Astrocyte (in vitro differentiated cells and primary cell): ENCODE results near the gene IL1RAPL2. TPM values are rescaled to one million over a fixed set of nuclear protein-coding genes. Genes with fewer than 3 reads are reported as not detected.
"Not testable (repeated sequence)": the region's sequence is repeated elsewhere in the genome, so short reads cannot be mapped to it uniquely, and the experiment has no call there.

Experiments used
- DNase-seq: peaks from one replicate; pipeline ENCODE4 v3.0.0-alpha.2; 2010; ENCODE audit warnings: low read depth
- FAIRE-seq: peaks from 2 replicates; lab custom pipeline; 2011; peaks lifted over from hg19 to GRCh38; lab: Jason Lieb, UNC
- H2AFZ ChIP-seq: 2 replicates; pipeline ENCODE4 v1.6.0; 2012; ENCODE audit warnings: low read depth, low read length, inconsistent platforms
- H3K27ac ChIP-seq: 2 replicates; pipeline ENCODE4 v1.5.1; 2011; ENCODE audit warnings: low read depth, low read length, inconsistent platforms
- H3K27me3 ChIP-seq: 2 replicates; pipeline ENCODE4 v1.6.0; 2011; ENCODE audit warnings: low read length, inconsistent platforms; ENCODE audit not compliant: insufficient read depth
- H3K36me3 ChIP-seq: 2 replicates; pipeline ENCODE4 v1.5.1; 2011; ENCODE audit warnings: low read length, inconsistent platforms; ENCODE audit not compliant: insufficient read depth
- H3K4me1 ChIP-seq: 2 replicates; pipeline ENCODE4 v1.5.1; 2011; ENCODE audit warnings: low read length, inconsistent platforms; ENCODE audit not compliant: insufficient read depth
- H3K4me2 ChIP-seq: 2 replicates; pipeline ENCODE4 v1.6.0; 2012; ENCODE audit warnings: low read length, inconsistent platforms
- H3K4me3 ChIP-seq: 2 replicates; pipeline ENCODE4 v1.5.1; 2011; ENCODE audit warnings: low read depth, mild to moderate bottlenecking, low read length, inconsistent platforms; ENCODE audit not compliant: insufficient read depth
- H3K79me2 ChIP-seq: 2 replicates; pipeline ENCODE4 v1.6.0; 2012; ENCODE audit warnings: mild to moderate bottlenecking, low read length, inconsistent platforms; ENCODE audit not compliant: insufficient read depth
- H3K9ac ChIP-seq: 2 replicates; pipeline ENCODE4 v1.6.0; 2012; ENCODE audit warnings: mild to moderate bottlenecking, low read length, inconsistent platforms
- H3K9me3 ChIP-seq: 2 replicates; pipeline ENCODE4 v1.5.1; 2012; ENCODE audit warnings: low read depth, mild to moderate bottlenecking, low read length, inconsistent platforms; ENCODE audit not compliant: insufficient read depth
- H4K20me1 ChIP-seq: 2 replicates; pipeline ENCODE4 v1.6.0; 2012; ENCODE audit warnings: low read length, inconsistent platforms; ENCODE audit not compliant: insufficient read depth
- H3K27ac Mint-ChIP-seq: one replicate; pipeline ENCODE4 v1.8.0; 2021; ENCODE audit warnings: mild to moderate bottlenecking, mixed read lengths; ENCODE audit not compliant: unreplicated experiment
- H3K27me3 Mint-ChIP-seq: one replicate; pipeline ENCODE4 v1.8.0; 2021; ENCODE audit warnings: low read depth, mixed read lengths; ENCODE audit not compliant: unreplicated experiment
- H3K36me3 Mint-ChIP-seq: one replicate; pipeline ENCODE4 v1.8.0; 2021; ENCODE audit warnings: low read depth, mixed read lengths; ENCODE audit not compliant: unreplicated experiment
- H3K4me1 Mint-ChIP-seq: one replicate; pipeline ENCODE4 v1.8.0; 2021; ENCODE audit warnings: low read depth, mixed read lengths; ENCODE audit not compliant: unreplicated experiment
- H3K4me3 Mint-ChIP-seq: one replicate; pipeline ENCODE4 v1.8.0; 2021; ENCODE audit warnings: mild to moderate bottlenecking, moderate library complexity, mixed read lengths; ENCODE audit not compliant: unreplicated experiment
- H3K9me3 Mint-ChIP-seq: one replicate; pipeline ENCODE4 v1.8.0; 2021; ENCODE audit warnings: mild to moderate bottlenecking, mixed read lengths; ENCODE audit not compliant: unreplicated experiment
- CTCF ChIP-seq: IDR thresholded peaks from 2 replicates; pipeline ENCODE4 v1.5.1; 2011; ENCODE audit warnings: low read depth, mild to moderate bottlenecking, inconsistent platforms, low read length, moderate library complexity; ENCODE audit not compliant: insufficient read depth
- EZH2 ChIP-seq: IDR thresholded peaks from 2 replicates; pipeline ENCODE4 v1.6.1; 2012; ENCODE audit warnings: mild to moderate bottlenecking, low read length, inconsistent platforms; ENCODE audit not compliant: insufficient read depth
- total RNA-seq: library from RNA; stranded (reverse); gene quantifications from 2 replicates; pipeline ENCODE4 v1.2.1, GENCODE V29; 2021

IL1RAPL2 gene
- total RNA-seq, 1 donor from 2014 or later: 0.16 TPM

- H3K27me3 Mint-ChIP-seq: no peaks in the 10 kb centered on the region
- Histone ChIP-seq H3K4me3 (no peak overlapping the region), H3K27ac (no peak overlapping the region), H3K36me3 (no peaks in the 10 kb centered on the region), H3K79me2 (no peaks in the 10 kb centered on the region), H3K4me2 (no peak overlapping the region), H3K27me3 (no peaks in the 10 kb centered on the region), H4K20me1 (no peaks in the 10 kb centered on the region), H3K9ac (no peak overlapping the region), H2AFZ (no peak overlapping the region), H3K4me1 (no peaks in the 10 kb centered on the region), H3K9me3 (no peaks in the 10 kb centered on the region)
- FAIRE-seq (no peak), DNase-seq (no peak)
- peaks cover 3% of the 10 kb centered on the region for H3K4me1 Mint-ChIP-seq
- no peak overlapping the region for H3K4me3 Mint-ChIP-seq
- TF ChIP-seq CTCF (no peak), EZH2 (no peak)
- no peaks in the 10 kb centered on the region for H3K36me3 Mint-ChIP-seq
- no peak overlapping the region for H3K27ac Mint-ChIP-seq
- peaks cover 2% of the 10 kb centered on the region for H3K9me3 Mint-ChIP-seq
These were observed 548.6 kb downstream of the IL1RAPL2 start for GRCh38 chrX:105114554-105115130.

- not testable (repeated sequence) for H3K4me1 Mint-ChIP-seq, H3K4me3 Mint-ChIP-seq, H4K20me1 ChIP-seq, H3K27me3 ChIP-seq, H2AFZ ChIP-seq, H3K9ac ChIP-seq, H3K79me2 ChIP-seq, H3K27ac Mint-ChIP-seq, H3K4me3 ChIP-seq, H3K9me3 Mint-ChIP-seq, FAIRE-seq, DNase-seq, H3K4me1 ChIP-seq, H3K36me3 ChIP-seq, H3K27me3 Mint-ChIP-seq, H3K27ac ChIP-seq, H3K9me3 ChIP-seq, H3K4me2 ChIP-seq, H3K36me3 Mint-ChIP-seq
These were observed 549.8 kb downstream of the IL1RAPL2 start for GRCh38 chrX:105115596-105116320.

GRCh38 chrX:105116486-105116885, 550.5 kb downstream of the IL1RAPL2 start:
- no peak overlapping the region for H3K27ac Mint-ChIP-seq
- no peaks in the 10 kb centered on the region for H3K9me3 ChIP-seq
- peaks cover 3% of the 10 kb centered on the region for H3K4me1 Mint-ChIP-seq
- H3K4me1 ChIP-seq: no peaks in the 10 kb centered on the region
- H3K27me3 Mint-ChIP-seq: no peaks in the 10 kb centered on the region
- no peaks in the 10 kb centered on the region for H3K79me2 ChIP-seq
- no peak overlapping the region for H3K4me3 Mint-ChIP-seq
- DNase-seq (no peak), FAIRE-seq (no peak)
- no peak overlapping the region for H2AFZ ChIP-seq
- no peak for TF ChIP-seq CTCF
- TF ChIP-seq EZH2: no peak
- peaks cover 2% of the 10 kb centered on the region for H3K9me3 Mint-ChIP-seq
- no peaks in the 10 kb centered on the region for H4K20me1 ChIP-seq
- no peak overlapping the region for H3K4me2 ChIP-seq
- H3K27me3 ChIP-seq: no peaks in the 10 kb centered on the region
- H3K27ac ChIP-seq: no peak overlapping the region
- H3K36me3 Mint-ChIP-seq: no peaks in the 10 kb centered on the region
- no peak overlapping the region for H3K4me3 ChIP-seq
- no peak overlapping the region for H3K9ac ChIP-seq
- H3K36me3 ChIP-seq: no peaks in the 10 kb centered on the region
